K562 (cell line): ENCODE results near the gene COL28A1. TPM values are rescaled to one million over a fixed set of nuclear protein-coding genes. Genes with fewer than 3 reads are reported as not detected.

Source experiments
- ATAC-seq: fragments of 200-7000 bp; cut with Tn5 transposase; 3 replicates; pipeline ENCODE4 v1.9.1; 2020; ENCODE audit warnings: moderate library complexity
- BruUV-seq: library from RNA; stranded (reverse); fragments of 400-500 nt; replicated peaks from 2 replicates; lab custom pipeline; 2021; lab: Mats Ljungman, UMichigan
- CTCF ChIA-PET: fragments of 300-600 bp; formaldehyde crosslinking; extraction: SDS; loops from one replicate; lab custom pipeline; 2021; ENCODE audit warnings: low intra/inter-chr PET ratio; lab: Yijun Ruan, JAX
- POLR2A ChIA-PET: fragments of 300-600, 350-650 bp; sonication (Branson Sonifier 250); formaldehyde crosslinking; extraction: SDS; loops from one replicate; lab custom pipeline; 2021; ENCODE audit warnings: antibody characterized with exemption, inconsistent platforms; lab: Yijun Ruan, JAX
- DNase-seq, 4 experiments: peaks; one replicate each; pipeline versions ENCODE4 v3.0.0 to v3.0.0-alpha.2; 2011 to 2018; ENCODE audit warnings: low spot score in 3 of 4, mixed read lengths in 3 of 4; ENCODE audit errors: extremely low read depth in 1 of 4
- FAIRE-seq: peaks from 2 replicates; lab custom pipeline; 2011; peaks lifted over from hg19 to GRCh38; lab: Jason Lieb, UNC
- H2AFZ ChIP-seq: 2 replicates; pipeline ENCODE4 v1.6.0; 2011; ENCODE audit warnings: low read depth, low read length, control low read depth, inconsistent platforms
- H3K27ac ChIP-seq: fragments of 200-600 bp; 3 replicates; pipeline ENCODE4 v1.8.0; 2011; ENCODE audit warnings: low read depth, mild to moderate bottlenecking, control low read depth, inconsistent platforms, low read length, moderate library complexity, mixed read lengths; ENCODE audit errors: extremely low read depth
- H3K27me3 ChIP-seq, 2 experiments: fragments of 300-600 bp in 1 of 2; 2 replicates in 1 of 2; 3 replicates in 1 of 2; pipeline versions ENCODE4 v1.6.0 to v1.8.0; 2011; ENCODE audit warnings: inconsistent platforms in 2 of 2, low read length in 2 of 2, mild to moderate bottlenecking in 1 of 2, mixed read lengths in 1 of 2, moderate library complexity in 1 of 2; ENCODE audit not compliant: control insufficient read depth in 2 of 2, insufficient read depth in 2 of 2
- H3K36me3 ChIP-seq: fragments of 300-600 bp; 3 replicates; pipeline ENCODE4 v1.8.0; 2011; ENCODE audit warnings: mild to moderate bottlenecking, low read length, inconsistent platforms; ENCODE audit not compliant: control insufficient read depth, insufficient read depth
- H3K4me1 ChIP-seq, 2 experiments: fragments of 200-600 bp in 1 of 2; replicated peaks in 1 of 2; 2 replicates in 1 of 2; 3 replicates in 1 of 2; pipeline versions ENCODE4 v1.5.1 to v1.8.0; 2011; ENCODE audit warnings: inconsistent platforms in 2 of 2, low read length in 2 of 2, mild to moderate bottlenecking in 1 of 2, mixed read lengths in 1 of 2, moderate library complexity in 1 of 2; ENCODE audit not compliant: control insufficient read depth in 2 of 2, insufficient read depth in 2 of 2
- H3K4me2 ChIP-seq: 2 replicates; pipeline ENCODE4 v1.6.1; 2011; ENCODE audit warnings: low read length, control low read depth, inconsistent platforms, mixed read lengths; ENCODE audit not compliant: insufficient read depth
- H3K4me3 ChIP-seq: fragments of 200-600 bp; sonication (generic), shearing (Covaris generic); 2 replicates; pipeline ENCODE4 v1.5.1; 2016; ENCODE audit warnings: control low read depth, inconsistent platforms
- H3K79me2 ChIP-seq: fragments of 200-600 bp; 3 replicates; pipeline ENCODE4 v1.8.0; 2011; ENCODE audit warnings: low read length, inconsistent platforms; ENCODE audit not compliant: control insufficient read depth, insufficient read depth
- H3K9ac ChIP-seq, 2 experiments: 2 replicates each; pipeline versions ENCODE4 v1.6.0 to v1.6.1; 2011; ENCODE audit warnings: low read depth in 2 of 2, low read length in 2 of 2, control low read depth in 1 of 2, inconsistent platforms in 1 of 2, mild to moderate bottlenecking in 1 of 2, mixed read lengths in 1 of 2; ENCODE audit not compliant: insufficient read depth in 1 of 2
- H3K9me1 ChIP-seq: one replicate; pipeline ENCODE4 v1.6.0; 2011; ENCODE audit warnings: inconsistent platforms, mild to moderate bottlenecking, low read length, moderate library complexity; ENCODE audit not compliant: control insufficient read depth, insufficient read depth
- H3K9me3 ChIP-seq: replicated peaks from 2 replicates; pipeline ENCODE4 v1.5.1; 2011; ENCODE audit warnings: low read depth, low read length, inconsistent platforms; ENCODE audit not compliant: control insufficient read depth, insufficient read depth
- H4K20me1 ChIP-seq: replicated peaks from 2 replicates; pipeline ENCODE4 v1.6.1; 2011; ENCODE audit warnings: low read length, inconsistent platforms, mixed read lengths; ENCODE audit not compliant: control insufficient read depth, insufficient read depth
- ARID1B ChIP-seq: fragments of 450-650 bp; IDR thresholded peaks from 2 replicates; pipeline ENCODE4 v1.6.1; 2016; ENCODE audit warnings: antibody characterized with exemption, mild to moderate bottlenecking, inconsistent platforms
- CBFA2T2 ChIP-seq: fragments of 450-650 bp; conservative IDR thresholded peaks from 2 replicates; pipeline ENCODE4 v1.6.1; 2017; ENCODE audit warnings: mild to moderate bottlenecking
- CTBP1 ChIP-seq: fragments of 450-650 bp; IDR thresholded peaks from 2 replicates; pipeline ENCODE4 v1.6.1; 2016; ENCODE audit warnings: borderline replicate concordance
- FOXA3 ChIP-seq, 2 experiments: fragments of 450-650 bp in 1 of 2; sonication (generic) in 1 of 2; formaldehyde crosslinking; IDR thresholded peaks in 1 of 2; conservative IDR thresholded peaks in 1 of 2; 2 replicates each; pipeline versions ENCODE4 v1.4.0 to v1.8.0; 2020 to 2022; ENCODE audit warnings: mild to moderate bottlenecking in 2 of 2, missing genetic modification reagents in 1 of 2
- HNRNPLL ChIP-seq: fragments of 200-400 bp; formaldehyde crosslinking; IDR thresholded peaks from 2 replicates; pipeline ENCODE4 v1.6.1; 2017; ENCODE audit warnings: low read length, low read depth, mild to moderate bottlenecking; ENCODE audit not compliant: poor library complexity, severe bottlenecking
- KDM1A ChIP-seq, 2 experiments: fragments of 450-650 bp; IDR thresholded peaks; 2 replicates each; pipeline ENCODE4 v1.6.1; 2016; ENCODE audit warnings: mild to moderate bottlenecking in 2 of 2
- KLF1 ChIP-seq: fragments of 450-650 bp; IDR thresholded peaks from 2 replicates; pipeline ENCODE4 v1.6.1; 2016; ENCODE audit warnings: missing genetic modification characterization, missing compliant biosample characterization
- NCOR1 ChIP-seq: fragments of 450-650 bp; IDR thresholded peaks from 2 replicates; pipeline ENCODE4 v1.6.1; 2016; ENCODE audit warnings: mild to moderate bottlenecking, moderate library complexity
- OTX1 ChIP-seq: fragments of 450-650 bp; formaldehyde crosslinking; IDR thresholded peaks from 2 replicates; pipeline ENCODE4 v1.4.0; 2022; ENCODE audit warnings: mild to moderate bottlenecking
- RFX5 ChIP-seq: IDR thresholded peaks from 2 replicates; pipeline ENCODE4 v1.6.1; 2011; ENCODE audit warnings: low read depth, mild to moderate bottlenecking, improper control_type of control experiment, low read length
- SFPQ ChIP-seq: fragments of 200-400 bp; formaldehyde crosslinking; IDR thresholded peaks from 2 replicates; pipeline ENCODE4 v1.6.1; 2017; ENCODE audit warnings: mild to moderate bottlenecking, low read depth, low read length, moderate library complexity
- TCF3 ChIP-seq: sonication (generic); formaldehyde crosslinking; IDR thresholded peaks from 2 replicates; pipeline ENCODE4 v1.4.0; 2020; ENCODE audit warnings: mild to moderate bottlenecking, missing genetic modification reagents
- TFAP4 ChIP-seq: sonication (generic); formaldehyde crosslinking; IDR thresholded peaks from 2 replicates; pipeline ENCODE4 v1.8.0; 2022; ENCODE audit warnings: missing genetic modification reagents, mild to moderate bottlenecking, moderate library complexity, borderline replicate concordance
- USF1 ChIP-seq: sonication (generic); formaldehyde crosslinking; IDR thresholded peaks from 2 replicates; pipeline ENCODE4 v1.9.0; 2022; ENCODE audit warnings: mild to moderate bottlenecking, missing genetic modification reagents
- WGBS: fragments of 100-300 bp; shearing (Covaris generic); methylation state at CpG from one replicate; pipeline ENCODE4 v1.1.6; 2016; ENCODE audit warnings: low coverage, mixed read lengths; ENCODE audit not compliant: insufficient coverage; ENCODE audit errors: missing lambda C conversion rate; 5-methylcytosine and 5-hydroxymethylcytosine counted together
- in situ Hi-C: fragments of 300-500 bp; cut with MboI; formaldehyde crosslinking; loops from 4 replicates; pipeline ENCODE4 v1.15.0; 2018; ENCODE audit warnings: inconsistent platforms, mixed read lengths
- intact Hi-C: fragments of 100-400 bp; cut with micrococcal nuclease; formaldehyde crosslinking; loops from 2 replicates; pipeline ENCODE4 v1.14.2; 2022
- polyA plus RNA-seq, 8 experiments: library from polyadenylated mRNA; depleted of rRNA in 4 of 8; stranded (reverse) in 5 of 8; unstranded in 3 of 8; fragments of >200 nt; fragmentation: Nextera tagmentation in 2 of 8; fragmentation: Illumina TruSeq in 1 of 8; extraction: Ambion mirVana in 2 of 8; extraction: Trizol in 1 of 8; gene quantifications; 2 replicates each; pipeline versions ENCODE4 v1.2.1 to v1.2.3, GENCODE V29; 2011 to 2014; ENCODE audit warnings: inconsistent platforms in 1 of 8, missing spikeins in 1 of 8
- total RNA-seq, 7 experiments: library from RNA; depleted of rRNA in 6 of 7; stranded (reverse); fragments of >200 nt in 6 of 7; fragmentation: Illumina TruSeq in 2 of 7; extraction: Trizol in 2 of 7; gene quantifications; 2 replicates each; pipeline versions ENCODE4 v1.2.1 to v1.2.3, GENCODE V29; 2011 to 2021; ENCODE audit warnings: low replicate concordance in 1 of 7
- TF ChIP-seq, protein P1 (sequence below): fragments of 450-650 bp; IDR thresholded peaks from 2 replicates; pipeline ENCODE4 v1.6.1; 2016

Gene COL28A1
- total and polyA plus RNA-seq, 9 of the 15 experiments (the other 6 are each of a cell fraction or from before 2014, with no cell fraction given): 0.03 to 0.13 (median 0.05) TPM; not detected in 3

DNA sequence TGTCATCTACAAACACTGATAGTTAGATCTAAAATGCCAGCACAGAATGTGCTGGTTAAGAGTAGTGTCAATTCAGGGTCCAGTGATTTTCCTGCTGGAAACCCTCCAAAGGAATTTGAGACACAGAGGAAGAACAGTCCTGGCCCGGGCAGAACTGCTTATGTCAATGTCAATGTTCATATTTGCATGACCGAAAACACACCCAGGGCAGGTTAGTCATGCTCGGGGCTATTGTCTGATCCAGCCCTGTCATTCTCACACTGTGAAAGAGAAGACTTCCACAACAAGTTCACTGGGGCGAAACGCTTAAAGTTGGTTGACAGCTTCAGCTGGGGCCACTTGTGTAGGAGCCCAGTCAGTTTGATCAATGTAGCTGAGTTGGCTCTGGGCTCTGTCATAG is 214.0 kb downstream of the COL28A1 start (continued):
- TF ChIP-seq OTX1 (no peak), KLF1 (tag) (no peak), HNRNPLL (no peak), SFPQ (no peak), TFAP4 (CRISPR knock-in tag) (no peak), RFX5 (no peak)

DNA sequence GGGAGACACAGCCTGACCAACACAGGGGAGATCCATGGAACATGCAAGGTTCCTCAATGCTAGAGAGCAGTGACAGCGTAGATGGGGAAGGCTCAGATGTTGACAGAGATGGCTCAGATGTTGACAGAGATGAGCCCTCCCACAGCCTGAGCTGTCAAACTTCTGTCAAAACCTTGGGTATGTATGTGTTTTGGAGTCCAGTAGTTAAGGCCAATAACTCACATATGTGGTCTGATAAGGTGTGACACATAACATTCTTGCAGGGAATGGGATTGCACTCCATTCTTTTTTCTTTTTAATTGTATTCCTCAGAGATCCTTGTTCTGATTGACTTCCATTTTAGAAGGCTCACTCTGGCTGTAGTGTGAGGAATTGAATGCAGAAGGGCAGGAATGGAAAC is 217.1 kb downstream of the COL28A1 start:
- CTCF ChIA-PET: no interaction called here
- ATAC-seq (peak; percentile 65; the same call in 2 of the 3 replicates), DNase-seq (peak in 1 of 4 experiments; percentile 29), FAIRE-seq (no peak)
- H3K9me1 ChIP-seq: no peaks in the 10 kb centered on the region
- peaks cover 0 to 8% of the 10 kb centered on the region in 2 experiments; a peak in 2 of 5 replicates for H3K27me3 ChIP-seq
- no peaks in the 10 kb centered on the region for H3K9me3 ChIP-seq
- POLR2A ChIA-PET: no interaction called here
- H4K20me1 ChIP-seq: no peaks in the 10 kb centered on the region
- intact Hi-C loops: no loop called here
- no peak overlapping the region for H2AFZ ChIP-seq
- no peaks in the 10 kb centered on the region for H3K79me2 ChIP-seq
- 7% methylated on average over 1 of the region's 1 CpG for WGBS
- BruUV-seq: no TSS peak
- no peak overlapping the region for H3K9ac ChIP-seq
- in situ Hi-C loops: loop anchor here (25.0 kb wide), 1 partner anchor 356 kb away; no protein-coding TSS in a partner anchor
- H3K4me2 ChIP-seq: no peak overlapping the region
- no peak overlapping the region for H3K4me3 ChIP-seq
- no peak overlapping the region for H3K27ac ChIP-seq
- no peaks in the 10 kb centered on the region; a peak in 1 of 5 replicates for H3K4me1 ChIP-seq
- H3K36me3 ChIP-seq: no peaks in the 10 kb centered on the region
- TF ChIP-seq USF1 (CRISPR knock-in tag) (no peak), KDM1A (IDR thresholded peaks at IDR 0.05) (peak in 1 of 2 experiments; percentile 39; a peak in 2 of 4 replicates), FOXA3 (CRISPR knock-in tag; conservative IDR thresholded peaks at IDR 0.05 in 1 of 2, IDR thresholded peaks at IDR 0.05 in 1 of 2) (peak; percentile 46 to 67; a peak in 3 of 4 replicates), CBFA2T2 (peak; percentile 70), ARID1B (peak; percentile 61; the same call in 1 of the 2 replicates), TCF3 (peak; percentile 76), NCOR1 (0 out of 2 replicates have a peak, but pooled peaks have one; percentile 23), CTBP1 (peak; percentile 70; the same call in 1 of the 2 replicates)
- TF ChIP-seq, protein P1, sequence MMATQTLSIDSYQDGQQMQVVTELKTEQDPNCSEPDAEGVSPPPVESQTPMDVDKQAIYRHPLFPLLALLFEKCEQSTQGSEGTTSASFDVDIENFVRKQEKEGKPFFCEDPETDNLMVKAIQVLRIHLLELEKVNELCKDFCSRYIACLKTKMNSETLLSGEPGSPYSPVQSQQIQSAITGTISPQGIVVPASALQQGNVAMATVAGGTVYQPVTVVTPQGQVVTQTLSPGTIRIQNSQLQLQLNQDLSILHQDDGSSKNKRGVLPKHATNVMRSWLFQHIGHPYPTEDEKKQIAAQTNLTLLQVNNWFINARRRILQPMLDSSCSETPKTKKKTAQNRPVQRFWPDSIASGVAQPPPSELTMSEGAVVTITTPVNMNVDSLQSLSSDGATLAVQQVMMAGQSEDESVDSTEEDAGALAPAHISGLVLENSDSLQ: peak; percentile 57
